Keratinocyte (primary cell): Measurements from ENCODE around the gene STX8.

Source experiments
- EZH2 ChIP-seq: IDR thresholded peaks from one replicate; pipeline ENCODE4 v1.6.1; 2012; ENCODE audit warnings: inconsistent platforms, mild to moderate bottlenecking, low read length, moderate library complexity
- TF ChIP-seq, protein P1 (sequence below), 3 experiments: IDR thresholded peaks in 1 of 3; conservative IDR thresholded peaks in 1 of 3; optimal IDR thresholded peaks in 1 of 3; 2 replicates in 2 of 3; 3 replicates in 1 of 3; pipeline versions ENCODE3 to v1.5.1; 2011; ENCODE audit warnings: low read length in 3 of 3, mild to moderate bottlenecking in 3 of 3, moderate library complexity in 2 of 3, control low read depth in 1 of 3, inconsistent platforms in 1 of 3; ENCODE audit not compliant: insufficient read depth in 2 of 3; ENCODE audit errors: extremely low read depth in 1 of 3

- TF ChIP-seq, protein P1, sequence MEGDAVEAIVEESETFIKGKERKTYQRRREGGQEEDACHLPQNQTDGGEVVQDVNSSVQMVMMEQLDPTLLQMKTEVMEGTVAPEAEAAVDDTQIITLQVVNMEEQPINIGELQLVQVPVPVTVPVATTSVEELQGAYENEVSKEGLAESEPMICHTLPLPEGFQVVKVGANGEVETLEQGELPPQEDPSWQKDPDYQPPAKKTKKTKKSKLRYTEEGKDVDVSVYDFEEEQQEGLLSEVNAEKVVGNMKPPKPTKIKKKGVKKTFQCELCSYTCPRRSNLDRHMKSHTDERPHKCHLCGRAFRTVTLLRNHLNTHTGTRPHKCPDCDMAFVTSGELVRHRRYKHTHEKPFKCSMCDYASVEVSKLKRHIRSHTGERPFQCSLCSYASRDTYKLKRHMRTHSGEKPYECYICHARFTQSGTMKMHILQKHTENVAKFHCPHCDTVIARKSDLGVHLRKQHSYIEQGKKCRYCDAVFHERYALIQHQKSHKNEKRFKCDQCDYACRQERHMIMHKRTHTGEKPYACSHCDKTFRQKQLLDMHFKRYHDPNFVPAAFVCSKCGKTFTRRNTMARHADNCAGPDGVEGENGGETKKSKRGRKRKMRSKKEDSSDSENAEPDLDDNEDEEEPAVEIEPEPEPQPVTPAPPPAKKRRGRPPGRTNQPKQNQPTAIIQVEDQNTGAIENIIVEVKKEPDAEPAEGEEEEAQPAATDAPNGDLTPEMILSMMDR (optimal IDR thresholded peaks at IDR 0.05 in 1 of 3, IDR thresholded peaks at IDR 0.05 in 1 of 3, conservative IDR thresholded peaks at IDR 0.05 in 1 of 3; ENCODE audit: extremely low read depth in 1 of 3, insufficient read depth in 2 of 3, low read length in 3 of 3): no peak
- no peak for TF ChIP-seq EZH2
Measured at GRCh38 chr17:9309216-9309615, 266.4 kb downstream of the STX8 start.
